ENCODE results near the gene DNASE1. TPM values are rescaled to one million over a fixed set of nuclear protein-coding genes. Genes with fewer than 3 reads are reported as not detected.

Gene DNASE1
- polyA plus RNA-seq (2012; rRNA removed) = 19.8 and 27.2 TPM in 2 replicates
- 6.1 and 11.9 TPM in 2 replicates for polyA plus RNA-seq (2012; cell fraction: cytosol; rRNA removed)
- 77.3 and 82.8 TPM in 2 replicates for polyA plus RNA-seq (2012; cell fraction: nucleus; rRNA removed)

- no peak within 1 kb of the TSS for H2AFZ ChIP-seq (ENCODE audit: low read depth)
- no peaks in the 10 kb centered on the region for H3K9me2 ChIP-seq
- peaks cover 7% of the 10 kb centered on the region for H3F3A ChIP-seq (replicated peaks; ENCODE audit: insufficient read depth)
- TF ChIP-seq SIN3A (IDR thresholded peaks at IDR 0.05; ENCODE audit: borderline replicate concordance, low read depth, low read length) = no peak
- TF ChIP-seq RAD21 (IDR thresholded peaks at IDR 0.05; ENCODE audit: low read length) = peak; percentile 44
- TF ChIP-seq TEAD4 (IDR thresholded peaks at IDR 0.05; ENCODE audit: borderline replicate concordance, insufficient read depth) = no peak
- peak; percentile 71 for TF ChIP-seq CTCF (IDR thresholded peaks at IDR 0.05)
- peak; percentile 40; the same call in 1 of the 2 replicates for TF ChIP-seq SMC3 (IDR thresholded peaks at IDR 0.05; ENCODE audit: low read depth, low read length)
- TF ChIP-seq RXRA (IDR thresholded peaks at IDR 0.05; ENCODE audit: borderline replicate concordance, low read depth) = no peak
- TF ChIP-seq JUND (IDR thresholded peaks at IDR 0.05) = no peak
- H3K4me1 ChIP-seq (ENCODE audit: control insufficient read depth in 1 of 2, insufficient read depth in 2 of 2, low read depth in 1 of 2, low read length in 1 of 2) = peaks cover 0 to 4% of the 10 kb centered on the region in 2 experiments; a peak in 1 of 4 replicates
- H3K27me3 ChIP-seq (ENCODE audit: insufficient read depth) = no peaks in the 10 kb centered on the region
- 84% methylated on average over 11 of the region's 14 CpGs for WGBS (ENCODE audit: low lambda C conversion rate)
- ChIA-PET POLR2A (no interaction called here), CTCF (interaction anchor here (1.2 to 2.5 kb wide), 5 partner anchors 9 to 36 kb away, joined by 3 to 18 read pairs (median 4); no protein-coding TSS in a partner anchor)
- no peaks in the 10 kb centered on the region for H3K79me2 ChIP-seq (ENCODE audit: insufficient read depth)
- no peaks in the 10 kb centered on the region for H3K9me3 ChIP-seq
- H3K4me2 ChIP-seq = no peak within 1 kb of the TSS
- no peaks in the 10 kb centered on the region for H4K20me1 ChIP-seq (ENCODE audit: insufficient read depth)
- H3K9ac ChIP-seq = no peak within 1 kb of the TSS
- peak; percentile 80 for DNase-seq
- no peak within 1 kb of the TSS; a peak in 1 of 4 replicates for H3K27ac ChIP-seq (ENCODE audit: low read depth in 2 of 2, low read length in 1 of 2)
- no peak within 1 kb of the TSS for H3K4me3 ChIP-seq (ENCODE audit: low read depth in 2 of 2, low read length in 1 of 2)
- peaks cover 9 to 58% of the 10 kb centered on the region in 2 experiments for H3K36me3 ChIP-seq (replicated peaks in 1 of 2; ENCODE audit: control insufficient read depth in 1 of 2, insufficient read depth in 2 of 2, low read length in 1 of 2)
These were observed at the start of gene DNASE1 for GRCh38 chr16:3654249-3654991. DNASE1 (plus strand) TSS chr16:3654691; CDS start chr16:3655374, 683 bp downstream.

- Histone ChIP-seq H3K79me2 (ENCODE audit: insufficient read depth) (peaks cover 9% of the 10 kb centered on the region; the same call in 1 of the 2 replicates), H3F3A (replicated peaks; ENCODE audit: insufficient read depth) (no peaks in the 10 kb centered on the region), H3K4me1 (ENCODE audit: control insufficient read depth in 1 of 2, insufficient read depth in 2 of 2, low read depth in 1 of 2, low read length in 1 of 2) (peaks cover 6% of the 10 kb centered on the region in 2 experiments), H3K4me2 (no peak overlapping the region), H3K27me3 (ENCODE audit: insufficient read depth) (no peaks in the 10 kb centered on the region), H3K36me3 (replicated peaks in 1 of 2; ENCODE audit: control insufficient read depth in 1 of 2, insufficient read depth in 2 of 2, low read length in 1 of 2) (peaks cover 15 to 17% of the 10 kb centered on the region in 2 experiments), H3K9ac (no peak overlapping the region), H3K27ac (ENCODE audit: low read depth in 2 of 2, low read length in 1 of 2) (no peak overlapping the region), H2AFZ (ENCODE audit: low read depth) (no peak overlapping the region), H3K9me2 (no peaks in the 10 kb centered on the region), H4K20me1 (ENCODE audit: insufficient read depth) (no peaks in the 10 kb centered on the region), H3K9me3 (no peaks in the 10 kb centered on the region), H3K4me3 (ENCODE audit: low read depth in 2 of 2, low read length in 1 of 2) (no peak overlapping the region)
- ChIA-PET CTCF (no interaction called here), POLR2A (no interaction called here)
- TF ChIP-seq TCF12 (IDR thresholded peaks at IDR 0.05) (no peak), CHD2 (IDR thresholded peaks at IDR 0.05; ENCODE audit: low read length, partially characterized antibody) (no peak), GATA2 (CRISPR knock-in tag; IDR thresholded peaks at IDR 0.05) (no peak), ZBTB33 (IDR thresholded peaks at IDR 0.05; ENCODE audit: borderline replicate concordance, low read depth) (no peak), MAX (IDR thresholded peaks at IDR 0.05; ENCODE audit: low read depth) (no peak)
- DNase-seq = no peak
- WGBS (ENCODE audit: low lambda C conversion rate) = 99% methylated on average over 11 of the region's 11 CpGs
These were observed 48.0 kb upstream of the DNASE1 start for GRCh38 chr16:3606441-3606840.

Data from SK-N-SH (cell line).